Fibroblast of skin of right quadriceps (primary cell): ENCODE results near the gene S100G.
"Not testable (repeated sequence)": the region's sequence is repeated elsewhere in the genome, so short reads cannot be mapped to it uniquely, and the experiment has no call there.

Experiments used
- DNase-seq: peaks from one replicate; pipeline ENCODE4 v3.0.0-alpha.2; 2013

Gene S100G, protein sequence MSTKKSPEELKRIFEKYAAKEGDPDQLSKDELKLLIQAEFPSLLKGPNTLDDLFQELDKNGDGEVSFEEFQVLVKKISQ

DNA sequence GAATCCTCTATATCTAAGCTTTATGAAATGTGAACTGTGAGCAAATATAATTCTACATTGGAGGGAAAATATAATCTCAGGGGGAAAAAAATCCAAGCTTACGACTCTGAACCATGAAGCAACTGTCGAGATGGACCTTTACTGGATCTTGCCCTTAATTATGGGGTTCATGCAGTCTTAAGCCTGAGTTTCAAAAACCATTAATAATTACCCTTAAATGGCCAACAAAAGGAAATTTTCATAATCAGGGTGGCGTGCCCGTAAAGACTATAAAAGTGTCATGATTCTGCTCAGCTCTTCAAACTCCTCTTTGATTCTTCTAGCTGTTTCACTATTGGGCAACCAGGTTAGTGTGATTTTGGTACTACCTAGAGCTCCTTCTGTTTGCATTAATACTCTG is at the start of gene S100G:
Gene S100G (plus strand): TSS at position 301 of the 400 bp plus-strand sequence. CDS start 849 bp downstream, outside the sequence.
- DNase-seq: no peak

DNA sequence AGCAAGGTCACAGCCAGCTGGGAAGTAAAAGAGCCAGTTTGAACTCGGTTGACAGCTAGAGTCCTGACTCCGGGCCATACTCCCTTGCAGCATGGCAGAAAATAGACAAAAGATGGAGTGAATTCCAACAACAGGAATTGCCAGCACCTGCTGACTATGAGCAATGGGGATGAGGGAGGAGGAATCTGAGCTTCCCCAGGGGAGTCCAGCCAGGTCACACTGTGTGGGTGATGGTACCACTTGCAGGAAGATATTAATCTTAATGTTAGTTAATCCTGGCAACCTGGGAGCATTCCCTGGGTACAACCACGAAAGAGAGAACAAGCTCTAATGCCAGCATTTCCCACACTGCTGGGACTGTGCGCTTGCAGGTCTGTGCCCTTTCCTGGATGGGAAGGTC is 48.1 kb upstream of the S100G start:
- DNase-seq: no peak

DNA sequence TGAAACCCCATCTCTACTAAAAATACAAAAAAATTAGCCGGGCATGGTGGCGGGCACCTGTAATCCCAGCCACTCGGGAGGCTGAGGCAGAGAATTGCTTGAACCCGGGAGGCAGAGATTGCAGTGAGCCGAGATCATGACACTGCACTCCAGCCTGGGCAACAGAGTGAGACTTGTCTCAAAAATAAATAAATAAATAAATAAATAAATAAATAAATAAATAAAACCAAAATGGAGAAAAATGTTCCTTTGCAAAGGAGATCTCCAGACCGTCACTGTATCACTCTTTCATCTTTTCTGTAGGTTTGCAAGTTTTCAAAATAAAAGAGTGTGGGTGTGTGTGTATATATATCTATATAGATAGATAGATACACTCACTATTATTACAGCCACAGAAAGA is 46.7 kb upstream of the S100G start:
- not testable (repeated sequence) for DNase-seq

DNA sequence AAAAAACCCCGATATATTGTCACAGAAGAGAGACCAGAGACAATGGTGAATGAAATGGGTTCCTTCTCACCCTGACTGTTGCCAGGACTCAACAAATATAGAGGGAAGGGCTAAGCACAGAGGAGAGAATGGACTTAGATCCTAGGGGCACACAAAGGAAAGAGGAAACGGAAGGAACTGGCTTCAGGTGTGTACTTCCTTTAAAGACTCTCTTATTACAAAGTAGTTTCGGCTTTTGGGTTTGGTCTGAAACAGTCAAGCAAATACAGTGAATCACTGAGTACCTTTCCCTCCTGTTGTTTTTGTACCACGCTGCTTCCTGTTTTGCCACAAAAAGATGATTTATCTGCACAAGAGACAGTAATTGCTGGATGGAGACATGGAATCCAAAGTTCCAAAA is 46.1 kb upstream of the S100G start:
- peak; percentile 19 for DNase-seq

DNA sequence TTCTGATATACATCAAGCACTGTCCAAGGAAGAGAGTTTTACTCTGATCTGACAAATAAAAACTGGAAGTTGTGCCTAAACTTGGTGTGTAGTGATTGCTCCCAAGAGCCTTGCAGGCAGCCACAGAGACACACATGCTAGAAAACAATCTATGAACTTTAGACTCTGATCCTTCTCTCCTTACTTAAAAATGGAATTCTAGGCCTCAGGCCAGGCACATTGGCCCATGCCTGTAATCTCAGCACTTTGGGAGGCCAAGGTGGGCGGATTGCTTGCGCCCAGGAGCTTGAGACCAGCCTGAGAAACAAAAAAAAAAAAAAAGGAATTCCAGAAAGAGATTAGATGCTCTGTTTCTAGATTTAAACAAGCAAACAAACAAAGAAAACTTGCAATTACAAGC is 45.6 kb upstream of the S100G start:
- DNase-seq: no peak

DNA sequence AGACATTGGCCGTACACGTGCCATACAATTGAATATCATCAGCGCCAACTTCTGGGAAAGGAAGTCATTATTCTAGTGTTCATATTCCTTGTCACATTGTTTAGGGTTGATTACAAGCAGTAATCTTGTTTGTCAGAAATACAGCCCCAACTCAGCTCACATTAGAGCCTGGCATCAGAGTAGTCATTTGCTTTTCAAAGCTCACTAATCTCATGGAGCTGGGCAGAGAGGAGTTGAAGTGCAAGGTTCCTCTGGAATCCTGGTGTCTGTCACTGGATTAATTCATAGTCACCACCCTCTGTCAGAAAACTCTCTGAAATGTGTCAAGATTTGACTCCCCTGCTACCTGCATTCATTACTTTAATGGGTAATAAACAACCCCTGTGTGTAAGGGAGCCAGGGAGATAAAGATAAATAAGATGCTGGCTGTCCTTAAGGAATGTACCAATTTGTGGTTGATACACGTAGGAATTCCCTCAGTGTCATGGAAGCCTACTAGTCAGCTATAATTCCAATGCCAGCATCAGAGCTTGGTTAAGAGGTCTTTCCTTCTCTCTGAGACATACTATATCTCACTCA is 43.7 kb upstream of the S100G start:
- peak; percentile 5 for DNase-seq

DNA sequence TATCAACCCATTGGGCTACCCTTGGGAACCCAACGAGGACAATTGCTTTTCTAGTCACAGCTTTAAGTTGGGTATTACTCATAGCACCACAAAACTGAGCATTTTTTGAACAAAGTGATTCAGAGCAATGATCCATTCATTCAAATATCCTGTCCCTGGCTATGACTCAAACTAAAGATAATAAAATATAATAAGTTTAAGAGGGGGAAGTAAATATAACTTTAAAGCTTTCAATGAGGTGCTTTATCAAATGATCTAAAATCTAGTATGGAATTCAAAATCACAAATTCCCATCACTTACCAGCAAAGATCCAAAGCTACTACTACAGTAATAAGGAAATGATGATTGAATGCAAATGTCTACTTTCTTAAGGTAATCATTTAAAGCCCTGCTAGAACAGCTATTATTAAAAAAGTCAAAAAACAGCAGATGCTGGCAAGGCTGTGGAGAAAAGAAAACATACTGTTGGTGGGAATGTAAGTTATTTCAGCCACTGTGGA is 39.8 kb upstream of the S100G start:
- peak; percentile 84 for DNase-seq

DNA sequence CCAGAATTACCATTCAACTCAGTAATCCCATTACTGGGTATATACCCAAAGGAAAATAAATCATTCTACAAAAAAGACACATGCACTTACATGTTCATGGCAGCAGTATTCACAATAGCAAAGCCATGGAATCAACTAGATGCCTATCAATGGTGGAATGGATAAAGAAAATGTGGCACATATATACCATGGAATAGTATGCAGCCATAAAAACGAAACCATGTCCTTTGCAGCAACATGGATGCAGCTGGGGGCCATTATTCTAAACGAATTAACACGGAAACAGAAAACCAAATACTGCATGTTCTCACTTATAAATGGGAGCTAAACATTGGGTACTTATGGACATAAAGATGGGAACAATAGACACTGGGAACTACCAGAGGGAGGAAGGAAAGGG is 39.3 kb upstream of the S100G start:
- DNase-seq: not testable (repeated sequence)

DNA sequence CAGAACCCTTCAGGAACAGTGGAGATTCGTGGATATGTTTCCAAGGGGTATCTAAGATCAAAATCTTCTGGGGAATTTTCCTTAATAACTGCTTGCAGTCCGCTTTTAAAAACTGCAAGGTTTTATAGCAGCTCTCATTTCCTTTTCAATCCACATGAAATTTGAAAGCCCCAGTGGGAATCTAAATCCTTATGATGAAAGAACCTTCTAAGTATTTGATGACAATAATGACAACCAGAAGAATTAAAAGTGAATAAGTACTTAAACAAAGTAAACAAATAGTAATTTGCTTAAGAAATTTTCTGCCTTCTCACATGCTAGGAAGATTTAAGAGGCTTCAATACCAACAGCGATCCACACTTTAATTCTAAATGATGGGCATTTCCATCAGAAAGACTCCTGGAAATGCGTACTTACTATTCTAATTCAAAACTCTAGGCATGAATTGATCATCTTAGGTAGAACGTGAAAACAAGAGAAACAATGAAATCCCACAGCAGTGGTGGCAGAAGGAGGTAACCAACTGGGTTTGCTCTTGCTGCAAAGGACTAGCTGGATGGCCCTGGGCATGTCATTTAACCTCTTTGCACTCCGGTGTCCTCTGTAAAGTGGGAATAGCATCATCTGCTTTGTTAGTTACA is 37.6 kb upstream of the S100G start:
- peak; percentile 33 for DNase-seq

DNA sequence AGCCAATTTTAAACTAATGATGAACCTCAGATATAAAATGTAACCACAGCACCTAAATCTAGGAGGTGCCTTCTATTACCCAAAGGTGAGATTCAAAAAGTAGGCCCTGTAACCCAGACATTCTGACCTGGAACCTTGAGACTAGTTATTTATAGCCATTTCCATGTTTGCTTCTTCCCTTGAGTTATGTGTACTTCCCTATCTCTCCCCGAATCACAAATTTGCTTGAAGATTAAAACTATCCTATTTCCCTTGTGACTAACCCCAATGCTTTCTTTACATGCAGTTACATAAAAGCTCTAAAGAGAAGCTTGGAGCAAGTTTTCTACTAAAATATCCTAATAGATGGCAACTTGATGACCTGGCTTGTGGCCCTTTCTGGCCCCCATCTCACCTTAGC is 32.6 kb upstream of the S100G start:
- no peak for DNase-seq

DNA sequence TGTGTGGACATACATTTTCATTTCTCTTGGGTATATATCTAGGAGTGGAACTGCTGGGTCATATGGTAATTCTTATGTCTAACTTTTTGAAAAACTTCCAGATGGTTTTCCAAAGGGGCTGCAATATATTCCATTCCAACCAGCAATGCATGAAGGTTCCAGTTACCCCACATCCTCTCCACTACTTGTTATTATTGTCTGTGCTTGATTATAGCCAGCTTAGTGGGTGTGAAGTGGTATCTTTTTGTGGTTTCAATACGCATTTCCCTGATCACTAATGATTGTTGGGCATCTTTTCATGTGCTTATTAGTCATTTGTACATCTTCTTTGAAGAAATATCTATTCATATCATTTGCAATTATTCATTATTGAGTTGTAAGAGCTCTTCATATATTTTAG is 31.5 kb upstream of the S100G start:
- DNase-seq: no peak

DNA sequence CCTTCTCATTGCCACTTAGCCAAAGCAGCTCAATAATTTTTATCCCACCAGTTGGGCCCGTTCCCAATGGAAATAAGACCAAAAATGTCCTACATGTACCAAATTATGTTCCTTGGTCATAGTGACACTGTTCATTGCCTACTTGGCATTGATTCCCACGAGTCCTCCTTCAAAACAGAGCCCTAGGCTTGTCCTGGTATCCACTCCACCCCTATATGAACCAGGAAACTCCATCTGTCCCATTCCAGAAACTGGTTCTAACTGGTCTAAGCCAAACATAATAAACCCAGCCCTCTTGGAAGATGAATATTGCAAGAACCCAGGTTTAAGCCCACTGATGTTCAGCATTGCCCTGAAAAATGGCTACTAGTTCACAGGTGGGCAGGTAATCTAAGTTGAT is 30.9 kb upstream of the S100G start:
- no peak for DNase-seq

DNA sequence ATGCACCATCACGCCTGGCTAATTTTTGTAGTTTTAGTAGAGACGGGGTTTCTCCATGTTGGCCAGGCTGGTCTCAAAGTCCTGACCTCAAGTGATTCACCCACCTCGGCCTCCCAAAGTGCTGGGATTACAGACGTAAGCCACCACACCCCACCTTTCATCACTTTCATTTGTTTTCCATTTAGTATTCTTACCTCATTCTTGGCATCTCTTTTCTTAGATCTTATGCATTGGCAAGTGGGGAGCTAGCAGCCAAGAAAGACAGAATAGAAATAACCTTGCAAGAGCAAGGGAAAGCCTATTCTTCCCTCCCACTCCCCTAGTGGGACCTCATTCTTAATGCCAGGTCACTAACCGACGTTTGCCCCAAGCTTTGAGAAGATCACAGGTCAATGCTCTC is 21.4 kb upstream of the S100G start:
- peak; percentile 35 for DNase-seq

DNA sequence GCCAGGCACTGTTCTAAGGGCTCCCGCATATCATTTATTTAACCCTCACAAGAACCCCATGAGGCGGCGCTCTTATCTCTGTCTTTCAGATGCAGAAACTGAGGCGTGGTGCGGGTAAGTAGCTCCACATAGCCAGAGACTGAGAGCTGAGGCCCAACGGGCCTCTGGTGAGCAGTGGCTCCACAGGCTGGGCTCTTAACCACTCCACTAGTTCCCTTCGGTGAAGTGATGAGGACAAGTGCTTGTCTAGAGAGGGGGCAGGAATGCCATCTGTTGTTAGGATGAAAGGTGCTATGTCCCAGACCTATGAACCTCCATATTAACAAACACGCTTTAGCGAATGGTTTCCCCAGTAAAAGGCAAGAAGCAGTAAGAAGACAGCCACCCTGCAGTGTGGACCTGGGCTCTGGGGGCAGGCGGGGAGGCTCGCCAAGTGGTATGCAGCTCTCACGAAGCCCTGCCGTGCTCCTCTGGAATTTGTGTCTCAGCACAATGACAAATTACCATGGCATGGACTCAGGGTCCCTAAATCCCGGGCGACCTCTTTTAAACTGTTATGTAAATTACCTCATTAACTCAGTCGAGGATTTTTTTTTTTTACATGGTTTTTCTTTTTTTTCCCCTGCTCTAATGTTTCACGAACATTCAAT is 20.9 kb upstream of the S100G start:
- peak; percentile 48 for DNase-seq

DNA sequence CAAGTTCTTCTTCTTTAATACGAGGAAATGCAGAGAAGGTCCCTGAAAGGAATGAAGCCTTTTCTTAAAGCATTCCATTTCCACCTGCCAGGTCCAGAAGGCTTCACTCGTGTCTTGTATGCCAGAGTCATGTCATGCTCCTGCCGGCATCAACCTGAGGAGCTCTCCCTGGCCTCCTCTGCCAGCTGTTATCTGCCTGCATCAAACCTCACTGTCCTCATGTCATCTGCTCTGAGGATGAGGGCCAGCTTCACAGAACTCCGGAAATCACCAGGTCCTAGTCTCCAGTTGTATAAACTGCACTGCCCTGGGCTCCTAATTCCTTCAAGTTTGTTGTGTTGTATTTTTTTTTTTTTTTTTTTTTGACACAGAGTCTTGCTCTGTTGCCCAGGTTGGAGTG is 20.0 kb upstream of the S100G start:
- DNase-seq: no peak

DNA sequence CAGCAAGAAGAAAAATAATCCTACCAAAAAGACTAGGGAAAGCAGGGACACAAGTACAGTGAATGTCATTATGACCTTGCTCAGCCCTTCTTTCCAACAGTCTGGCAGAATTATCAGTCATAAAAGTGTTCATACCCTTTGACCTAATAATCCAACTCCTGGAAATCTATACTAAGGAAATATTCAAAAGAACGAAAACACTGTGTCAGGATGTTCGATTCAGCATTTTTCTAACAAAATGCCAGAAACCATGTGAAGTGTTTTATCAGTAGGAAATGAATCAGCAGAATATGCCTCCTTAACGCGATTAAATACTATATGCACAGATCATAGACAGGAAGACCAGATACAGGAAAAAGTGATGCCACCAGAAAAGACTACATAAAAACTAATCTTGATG is 16.2 kb upstream of the S100G start:
- DNase-seq: peak; percentile 39

DNA sequence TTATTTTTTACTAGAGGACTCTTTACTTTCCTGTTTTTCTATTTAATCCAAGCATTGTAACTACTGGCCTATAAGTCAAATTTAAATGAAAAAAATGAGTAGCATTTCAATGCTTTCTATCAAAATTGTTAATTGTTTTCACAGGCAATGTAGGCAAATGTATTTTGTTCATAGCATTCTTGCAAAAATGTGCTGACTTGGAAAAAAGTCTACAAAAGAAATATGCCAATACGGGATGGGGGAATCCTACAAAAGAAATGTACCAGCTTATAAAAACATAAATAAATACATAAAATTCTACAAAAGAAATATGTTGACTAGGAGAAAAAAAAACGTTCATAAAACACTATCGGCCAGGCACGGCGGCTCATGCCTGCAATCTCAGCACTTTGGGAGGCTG is 14.9 kb upstream of the S100G start:
- no peak for DNase-seq

DNA sequence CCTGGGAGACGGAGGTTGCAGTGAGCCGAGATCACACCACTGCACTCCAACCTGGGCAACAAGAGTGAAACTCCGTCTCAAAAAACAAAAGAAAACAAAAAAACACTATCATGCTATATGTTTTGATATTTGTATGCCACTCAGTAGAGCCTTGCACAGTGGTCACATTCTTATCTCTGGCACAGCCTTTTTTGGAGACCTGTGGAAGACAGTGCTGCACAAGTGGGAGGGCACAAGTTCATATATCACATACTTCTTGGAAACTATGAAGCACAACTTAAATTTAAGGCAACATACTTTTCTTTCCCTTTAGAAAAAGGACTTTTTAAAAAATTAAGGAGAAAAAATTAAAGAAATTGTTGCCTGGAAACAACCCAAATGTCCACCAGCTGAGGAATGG is 14.4 kb upstream of the S100G start:
- DNase-seq: no peak

DNA sequence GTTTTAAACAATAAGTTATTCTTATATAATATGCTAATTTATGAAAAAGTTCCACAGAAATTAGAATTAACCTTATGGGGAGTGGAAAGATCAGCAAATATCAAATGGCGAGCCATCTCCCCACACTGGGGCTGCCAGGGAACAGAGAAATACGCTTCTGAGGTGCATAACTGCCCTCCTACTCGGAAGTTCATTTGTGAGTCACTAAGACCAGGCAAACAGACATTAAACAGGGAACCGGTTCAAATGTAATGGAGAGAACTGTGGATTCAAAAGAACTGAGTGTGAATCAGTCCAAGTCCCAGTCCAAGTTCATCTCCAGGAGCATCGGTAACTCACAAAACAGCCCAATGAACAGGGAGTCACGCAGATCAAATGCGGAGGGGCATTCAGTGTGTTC is 11.4 kb upstream of the S100G start:
- DNase-seq: no peak

DNA sequence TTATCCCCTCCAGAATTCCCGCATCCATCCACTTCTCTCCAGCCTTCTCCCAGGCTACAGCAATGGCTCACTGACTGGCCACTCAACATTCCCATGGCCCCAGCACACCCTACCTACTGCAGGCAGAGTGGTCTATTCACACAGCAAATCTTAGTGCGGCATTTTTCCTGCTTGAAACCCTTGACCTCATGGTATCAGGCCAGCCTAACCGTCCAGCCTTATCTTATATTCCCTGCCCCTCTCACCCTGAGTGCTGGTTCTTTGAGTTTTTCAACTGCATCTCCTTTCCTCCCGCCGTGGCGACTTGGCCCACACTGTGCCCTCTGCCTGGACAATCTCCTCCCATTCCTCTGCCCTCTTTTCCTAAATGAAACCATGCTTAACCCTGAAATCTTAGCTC is 10.0 kb upstream of the S100G start:
- DNase-seq: no peak

DNA sequence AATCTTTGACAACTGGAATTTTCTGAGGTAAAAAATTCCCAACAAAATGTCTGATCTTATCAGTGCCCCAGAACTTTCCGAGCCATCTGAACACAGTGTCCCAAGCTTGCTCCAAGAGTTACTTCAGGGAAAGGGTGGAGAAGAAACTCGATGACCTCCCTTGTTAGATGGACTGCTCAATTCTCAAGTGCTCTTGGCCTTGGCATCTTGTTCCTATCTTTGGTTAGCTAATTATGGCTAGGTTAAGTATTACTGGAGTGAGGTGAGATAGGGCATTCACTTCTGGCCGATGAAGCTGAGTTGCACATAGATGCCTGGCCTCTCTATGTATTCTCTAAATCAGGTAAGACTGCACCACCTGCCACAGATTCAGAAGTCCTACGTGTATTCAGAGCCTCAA is 9.1 kb upstream of the S100G start:
- DNase-seq: no peak

DNA sequence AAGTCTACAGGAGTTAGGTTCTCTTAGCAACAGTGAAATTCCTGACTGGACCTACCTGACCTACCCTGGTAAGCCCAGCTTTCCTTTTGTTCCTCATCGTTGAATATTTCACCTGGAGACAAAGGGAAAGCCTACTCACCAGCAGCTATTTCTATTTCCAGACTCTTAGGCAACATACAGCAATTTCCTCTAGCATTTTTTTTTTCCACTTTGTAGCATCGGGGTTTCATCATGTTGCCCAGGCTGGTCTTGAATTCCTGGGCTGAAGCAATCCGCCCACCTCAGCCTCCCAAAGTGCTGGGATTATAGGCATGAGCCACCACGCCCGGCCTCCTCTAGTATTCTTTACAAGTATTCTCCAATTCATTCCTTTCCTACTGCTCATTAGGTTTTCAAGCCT is 6.8 kb upstream of the S100G start:
- peak; percentile 85 for DNase-seq

DNA sequence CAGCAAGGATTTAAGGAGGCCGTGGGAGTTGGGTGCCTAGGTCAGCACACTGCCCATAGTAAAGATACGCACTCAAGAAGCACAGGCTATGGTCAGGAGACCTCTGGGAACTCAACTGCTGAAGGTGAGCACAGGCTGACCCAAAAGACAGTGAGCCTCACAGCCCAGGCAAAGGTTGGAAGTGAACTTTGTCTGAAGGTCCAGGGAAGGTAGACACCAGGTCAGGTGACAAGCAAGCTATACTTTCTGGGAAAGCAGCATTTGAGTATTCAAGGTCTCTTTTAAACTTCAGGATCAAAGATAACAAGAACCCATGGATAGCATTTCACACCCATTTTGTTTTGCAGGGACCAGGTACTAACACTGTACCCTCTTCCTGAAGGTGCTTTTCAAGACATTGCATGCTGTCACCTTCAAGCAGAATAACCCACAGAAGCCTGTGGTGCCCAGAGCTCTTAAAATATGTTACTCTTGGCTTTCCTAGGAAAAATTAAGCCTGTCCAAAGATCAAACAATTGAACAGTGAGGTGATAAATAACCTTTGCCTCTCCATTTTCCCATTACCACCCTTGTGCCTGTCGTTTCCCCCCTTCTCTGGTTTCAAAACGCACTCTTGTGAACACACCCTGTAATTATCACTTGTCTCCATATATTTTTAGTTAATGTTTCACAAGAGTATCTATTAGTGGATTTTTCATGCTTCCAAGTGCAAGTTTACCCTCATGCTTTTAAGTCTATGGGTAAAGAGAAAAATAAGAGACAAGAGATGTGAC is 3.4 kb upstream of the S100G start:
- no peak for DNase-seq
